Activated CD4-positive, alpha-beta T cell treated with anti-CD3 and anti-CD28 coated beads for 24 hours (primary cell): ENCODE results near the gene SLC17A7.

Experiments
- DNase-seq, 2 donors: peaks; one replicate each; pipeline ENCODE4 v3.0.0-alpha.2; 2020; ENCODE audit warnings: low read depth in 2 of 2

SLC17A7 gene

DNA sequence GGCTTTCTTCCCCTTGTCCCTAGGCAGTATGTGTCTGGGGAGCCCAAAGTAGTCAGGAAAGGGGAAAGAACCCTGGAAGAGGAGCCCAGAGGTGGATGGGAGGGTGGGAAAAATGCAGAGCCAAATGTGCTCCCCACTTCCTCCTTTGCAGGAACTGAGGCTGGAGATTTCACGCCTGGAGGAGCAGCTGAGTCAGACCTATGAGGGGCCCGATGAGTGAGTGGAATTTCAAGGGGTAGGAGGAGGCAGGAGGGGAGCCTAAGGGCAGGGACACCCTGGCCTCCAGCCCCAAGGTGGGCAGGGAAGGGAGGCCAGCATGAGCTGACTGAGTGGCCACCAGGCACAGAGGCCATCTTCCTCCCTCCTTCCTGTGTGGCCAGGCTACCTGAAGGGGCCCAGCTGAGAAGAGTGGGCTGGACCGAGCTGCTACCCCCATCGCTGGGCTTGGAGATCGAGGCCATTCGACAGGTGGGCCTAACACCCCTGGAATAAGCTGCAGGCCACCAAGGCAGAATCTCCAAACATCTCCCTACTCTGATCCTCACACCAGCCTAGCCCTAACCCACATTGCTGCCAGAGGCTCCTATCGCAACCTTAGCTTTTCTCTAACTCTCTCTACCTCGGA is 32.4 kb downstream of the SLC17A7 start:
- DNase-seq, result no peak

DNA sequence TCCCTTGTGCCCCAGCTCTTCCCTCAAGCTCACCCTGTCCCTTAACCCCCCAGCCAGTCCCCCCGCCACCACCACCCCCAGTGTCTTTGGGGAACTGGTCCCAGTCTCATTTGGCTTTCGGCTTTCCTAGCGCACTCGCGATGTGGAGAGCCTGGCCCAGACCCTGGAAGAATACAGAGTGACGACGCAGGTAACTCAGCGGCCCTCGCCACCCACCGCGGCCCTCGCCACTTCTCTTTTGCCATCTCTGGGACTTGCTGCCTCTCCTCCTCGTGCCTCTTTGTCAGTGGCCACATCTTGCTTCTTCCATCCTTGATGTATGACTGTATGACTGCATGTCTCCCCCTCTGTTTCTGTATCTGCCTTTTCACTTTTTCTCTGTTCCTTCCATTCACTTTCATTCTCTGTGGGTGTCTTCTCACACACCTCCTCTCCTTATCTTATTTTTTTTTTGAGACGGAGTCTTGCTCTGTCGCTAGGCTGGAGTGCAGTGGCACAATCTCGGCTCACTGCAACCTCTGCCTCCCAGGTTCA is 33.8 kb downstream of the SLC17A7 start:
- no peak for DNase-seq

DNA sequence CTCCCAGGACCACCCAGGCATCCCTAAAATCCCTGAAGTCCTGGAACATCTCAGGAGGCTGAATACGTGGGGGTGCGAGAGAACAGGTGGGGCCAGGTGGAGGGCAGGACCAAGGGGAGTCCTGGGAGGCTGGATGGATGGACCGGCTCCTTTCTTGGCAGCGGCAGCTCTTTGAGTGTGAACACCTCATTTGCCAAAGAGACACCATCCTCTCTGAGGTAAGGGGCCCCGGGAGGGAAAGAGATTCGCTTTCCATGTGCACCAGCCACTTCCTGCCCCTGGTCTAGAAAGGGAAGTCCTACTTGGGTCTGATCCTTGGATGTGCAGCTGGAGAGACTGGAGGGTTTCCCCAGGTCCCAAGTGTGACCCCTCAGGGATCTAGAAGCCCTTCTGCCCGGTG is 34.2 kb downstream of the SLC17A7 start:
- DNase-seq, result no peak

DNA sequence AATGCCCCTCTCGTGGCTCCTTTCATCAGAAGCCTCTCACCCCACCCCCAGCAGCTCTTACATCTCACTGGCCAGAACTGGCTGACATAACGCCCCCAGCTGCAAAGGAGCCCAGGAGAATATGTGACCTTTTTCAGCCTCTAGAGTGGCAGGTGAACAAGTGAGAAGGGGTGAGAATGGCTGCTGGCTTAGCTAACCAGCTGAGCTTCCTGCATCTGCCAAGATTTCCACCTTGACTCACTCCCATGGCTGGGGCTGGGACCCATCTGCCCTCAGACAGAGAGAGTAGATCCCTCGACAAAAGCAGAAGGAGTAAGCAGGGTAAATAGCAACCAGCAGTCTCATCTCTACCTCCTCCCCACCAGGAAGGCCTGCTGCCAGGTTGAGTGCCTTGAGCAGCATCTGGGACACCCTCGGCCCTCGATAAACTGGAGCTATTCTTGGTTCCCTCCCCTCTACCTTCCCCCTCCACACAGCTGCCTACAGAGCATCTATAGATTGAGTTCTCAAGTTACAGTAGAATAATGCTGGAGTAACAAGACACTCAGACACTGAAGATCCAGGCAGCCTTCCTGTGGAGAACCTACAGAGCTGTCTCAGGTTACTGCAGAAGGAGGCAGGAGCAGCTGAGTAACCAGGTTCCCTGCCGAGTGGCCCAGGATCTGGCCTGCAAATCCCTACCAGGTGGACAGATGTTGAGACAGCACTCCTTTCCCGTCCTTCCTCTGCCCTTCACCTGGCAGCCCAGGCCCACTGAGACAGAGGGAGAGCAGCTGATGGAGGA is 37.7 kb downstream of the SLC17A7 start:
- no peak for DNase-seq

DNA sequence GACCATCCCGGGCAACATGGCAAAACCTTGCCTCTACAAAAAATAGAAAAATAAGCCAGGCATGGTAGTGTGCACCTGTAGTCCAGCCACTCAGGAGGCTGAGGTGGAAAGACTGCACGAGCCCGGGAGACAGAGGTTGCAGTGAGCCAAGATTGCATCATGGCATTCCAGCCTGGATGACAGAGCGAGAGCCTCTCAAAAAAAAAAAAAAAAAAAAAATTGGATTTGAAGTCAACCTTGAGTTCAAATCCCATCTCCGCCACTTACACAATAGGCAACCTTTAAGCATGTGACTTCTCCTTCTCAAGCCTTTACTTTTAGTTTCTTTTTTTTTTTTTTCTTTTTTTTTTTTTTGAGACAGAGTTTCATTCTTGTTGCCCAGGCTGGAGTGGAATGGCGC is 41.3 kb downstream of the SLC17A7 start:
- DNase-seq, result no peak

DNA sequence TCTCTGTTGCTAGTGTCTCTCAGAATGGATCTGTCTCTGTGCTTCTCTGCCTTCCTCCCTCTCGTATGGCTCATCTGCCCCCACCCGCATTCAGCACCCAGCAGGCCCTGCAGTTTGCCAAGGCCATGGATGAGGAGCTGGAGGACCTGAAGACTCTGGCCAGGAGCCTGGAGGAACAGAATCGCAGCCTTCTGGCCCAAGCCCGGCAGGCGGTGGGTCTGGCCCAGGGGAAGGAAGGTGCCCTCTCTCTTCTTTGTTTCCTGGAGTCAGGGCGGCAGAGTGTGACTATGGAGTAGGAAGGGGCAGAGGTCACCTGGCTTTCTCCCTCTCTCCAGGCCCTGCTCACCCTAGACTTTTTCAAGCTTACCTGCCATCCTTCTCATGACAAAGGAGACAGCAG is 42.4 kb downstream of the SLC17A7 start:
- no peak for DNase-seq

DNA sequence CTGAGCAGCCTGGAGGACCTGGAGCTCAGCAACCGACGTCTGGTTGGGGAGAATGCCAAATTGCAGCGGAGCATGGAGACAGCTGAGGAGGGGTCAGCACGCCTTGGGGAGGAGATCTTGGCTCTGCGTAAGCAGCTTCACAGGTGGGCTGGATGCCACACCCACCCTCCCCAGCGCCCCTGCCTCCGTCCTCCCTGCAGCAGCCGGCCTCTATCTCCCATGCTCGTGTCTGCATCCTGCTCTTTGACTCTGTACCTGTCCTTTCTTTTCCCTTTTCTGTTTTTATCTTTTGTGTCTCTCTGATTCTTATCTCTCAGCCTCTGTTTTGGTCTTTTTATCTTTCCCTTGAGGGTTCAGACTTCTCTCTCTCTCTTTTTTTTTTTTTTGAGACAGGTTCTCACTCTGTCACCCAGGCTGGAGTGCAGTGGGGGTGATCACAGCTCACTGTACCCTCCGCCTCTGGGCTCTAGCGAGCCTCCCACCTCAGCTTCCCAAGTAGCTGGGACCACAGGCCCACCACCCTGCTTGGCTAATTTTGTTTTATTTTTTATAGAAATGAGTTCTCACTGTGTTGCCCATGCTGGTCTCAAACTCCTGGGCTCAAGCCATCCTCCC is 43.2 kb downstream of the SLC17A7 start:
- DNase-seq, result no peak

DNA sequence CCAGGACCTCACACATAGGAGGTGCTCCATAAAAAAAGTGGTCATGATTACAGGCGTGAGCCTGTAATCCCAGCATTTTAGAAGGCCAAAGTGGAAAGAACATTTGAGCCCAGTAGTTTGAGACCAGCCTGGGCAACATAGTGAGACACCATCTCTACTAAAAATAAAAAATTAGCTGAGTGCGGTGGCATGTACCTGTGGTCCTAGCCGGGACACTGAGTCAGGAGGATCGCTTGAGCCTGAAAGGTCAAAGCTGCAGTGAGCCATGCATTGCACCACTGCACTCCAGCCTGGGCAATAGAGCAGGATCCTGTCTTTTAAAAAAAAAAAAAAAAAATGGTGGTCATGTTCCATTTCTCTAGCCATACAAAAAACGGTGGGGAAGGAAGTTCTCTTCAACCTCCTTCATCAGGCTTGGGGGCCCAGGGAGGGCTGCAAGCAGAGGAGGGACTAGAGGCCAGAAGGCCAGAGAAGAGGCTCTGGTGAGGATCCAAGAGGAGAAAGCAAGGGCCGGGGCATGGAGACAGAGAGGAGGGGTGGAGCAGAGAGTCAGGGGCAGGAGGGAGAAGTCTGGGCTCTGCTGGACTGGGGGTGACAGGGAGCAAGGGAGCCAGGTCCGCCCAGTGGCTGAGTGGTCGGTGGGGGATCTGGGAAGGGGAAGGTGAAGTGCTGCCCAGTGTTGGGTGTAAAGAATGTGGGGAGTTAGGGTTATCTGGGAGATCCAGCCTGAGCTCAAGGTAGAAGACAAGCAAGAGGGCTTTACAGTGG is 44.4 kb downstream of the SLC17A7 start:
- DNase-seq, result no peak

DNA sequence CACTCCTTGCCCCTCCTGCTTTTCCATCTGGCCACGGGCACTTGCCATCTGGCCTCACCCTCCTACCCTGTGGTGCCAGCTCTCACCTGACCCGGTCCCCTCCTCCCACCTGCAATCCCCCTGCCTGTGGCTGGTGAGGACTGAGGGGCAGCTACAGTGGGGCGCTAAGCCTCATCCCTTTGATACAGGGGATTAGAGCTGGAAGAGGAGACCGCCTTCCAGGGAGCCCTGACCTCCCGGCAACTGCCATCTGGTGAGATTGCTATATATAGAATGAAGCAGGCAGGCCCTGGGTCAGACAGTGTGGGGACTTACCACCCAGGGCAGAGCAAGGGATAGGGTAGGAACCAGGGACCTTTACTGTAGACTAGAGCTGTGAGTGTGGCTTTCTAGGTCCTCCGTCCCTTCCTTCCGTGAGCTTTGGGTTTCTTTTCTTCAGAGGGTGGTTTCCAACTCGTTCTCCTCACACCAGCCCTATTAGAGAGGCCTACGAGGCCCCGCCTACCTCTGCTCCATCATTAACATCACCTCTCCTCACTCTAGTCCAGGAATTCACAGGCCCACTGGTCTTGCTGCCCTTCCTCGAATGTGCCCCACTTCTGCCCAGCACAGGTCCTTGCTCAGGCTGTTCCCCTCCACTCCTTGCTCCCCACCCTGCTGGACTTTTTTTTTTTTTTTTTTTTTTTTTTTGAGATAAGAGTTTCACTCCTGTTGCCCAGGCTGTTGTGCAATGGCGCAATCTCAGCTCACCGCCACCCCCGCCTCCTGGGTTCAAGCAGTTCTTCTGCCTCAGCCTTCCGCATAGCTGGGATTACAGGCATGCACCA is 45.5 kb downstream of the SLC17A7 start:
- DNase-seq, result no peak

DNA sequence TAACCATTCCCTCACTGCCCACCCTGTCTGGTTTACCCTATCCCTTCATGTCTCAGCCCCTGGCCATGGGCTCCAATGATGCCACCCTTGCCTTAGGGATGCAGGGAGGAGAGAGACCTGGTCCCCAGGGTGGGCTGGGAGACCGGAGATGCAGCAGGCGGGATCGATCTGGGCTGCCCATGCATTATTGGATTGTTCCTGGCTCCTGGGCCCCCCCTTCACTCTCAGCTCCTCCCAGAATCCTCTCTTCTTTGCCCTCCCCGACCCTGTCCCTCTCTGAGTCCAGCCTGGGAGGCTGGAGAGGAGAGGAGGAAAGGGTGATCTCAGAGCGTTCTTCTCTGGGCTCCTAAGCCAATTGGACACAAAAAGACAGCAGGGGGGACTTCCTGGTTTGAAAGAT is 47.4 kb downstream of the SLC17A7 start:
- DNase-seq, result no peak

DNA sequence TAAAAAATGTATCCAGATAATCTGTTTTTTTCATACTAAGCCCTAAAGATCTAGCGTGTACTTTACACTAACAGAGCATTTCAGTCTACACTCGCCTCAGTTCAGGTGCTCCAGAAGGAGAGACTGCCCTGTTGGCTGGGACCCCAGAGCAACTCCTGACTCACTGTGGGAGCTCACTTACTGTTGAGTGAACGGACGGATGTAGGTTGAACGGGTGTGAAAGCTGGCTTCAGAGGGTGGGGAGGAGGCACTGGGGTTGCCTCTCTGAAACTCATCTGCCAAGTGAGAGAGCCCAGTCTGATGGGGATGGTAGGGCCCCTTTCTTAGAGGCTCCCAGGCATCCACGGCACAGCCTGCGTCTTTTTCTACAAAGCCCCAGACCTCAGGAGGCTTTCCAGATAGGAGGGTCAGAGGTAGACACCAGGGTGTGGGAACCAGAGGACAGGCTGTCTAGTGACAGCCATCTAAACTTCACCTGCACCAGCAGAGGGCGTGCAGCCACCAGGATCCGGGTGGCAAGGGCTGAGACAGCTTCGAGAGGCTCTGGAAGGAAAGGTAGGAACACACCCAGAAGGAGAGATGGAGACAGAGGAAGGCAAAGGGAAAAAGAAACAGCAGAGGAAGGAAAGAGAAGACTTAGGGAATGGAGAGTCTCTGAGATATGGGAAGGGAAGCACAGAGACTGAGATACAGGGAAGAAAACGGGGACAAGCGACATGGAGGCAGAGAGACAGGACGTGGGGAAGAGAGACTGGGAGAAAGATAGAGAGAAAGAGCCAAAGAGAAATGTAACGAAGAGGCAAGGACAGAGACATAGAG is 49.5 kb downstream of the SLC17A7 start:
- peak; percentile 66 to 69 for DNase-seq

DNA sequence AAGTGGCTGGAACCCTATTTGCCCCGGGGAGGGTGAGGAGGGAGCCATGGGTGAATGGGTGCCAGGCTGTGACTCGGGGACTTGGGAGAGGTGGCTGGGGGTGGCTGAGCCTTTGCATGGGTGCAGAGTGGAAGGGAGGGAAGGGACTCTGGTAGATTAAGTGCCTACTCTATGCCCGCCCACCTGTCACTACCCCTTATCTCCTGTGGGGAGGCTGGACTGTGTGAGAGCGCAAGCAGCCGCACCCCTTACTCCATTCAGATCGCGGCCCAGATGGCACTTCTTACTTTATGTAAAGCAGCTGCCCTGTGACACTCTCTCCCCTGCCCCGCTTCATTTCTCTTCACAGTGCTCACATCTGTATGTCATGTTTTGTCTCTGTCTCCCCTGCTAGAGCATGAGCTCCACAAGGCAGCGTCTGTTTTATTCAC is 50.4 kb downstream of the SLC17A7 start:
- no peak for DNase-seq

DNA sequence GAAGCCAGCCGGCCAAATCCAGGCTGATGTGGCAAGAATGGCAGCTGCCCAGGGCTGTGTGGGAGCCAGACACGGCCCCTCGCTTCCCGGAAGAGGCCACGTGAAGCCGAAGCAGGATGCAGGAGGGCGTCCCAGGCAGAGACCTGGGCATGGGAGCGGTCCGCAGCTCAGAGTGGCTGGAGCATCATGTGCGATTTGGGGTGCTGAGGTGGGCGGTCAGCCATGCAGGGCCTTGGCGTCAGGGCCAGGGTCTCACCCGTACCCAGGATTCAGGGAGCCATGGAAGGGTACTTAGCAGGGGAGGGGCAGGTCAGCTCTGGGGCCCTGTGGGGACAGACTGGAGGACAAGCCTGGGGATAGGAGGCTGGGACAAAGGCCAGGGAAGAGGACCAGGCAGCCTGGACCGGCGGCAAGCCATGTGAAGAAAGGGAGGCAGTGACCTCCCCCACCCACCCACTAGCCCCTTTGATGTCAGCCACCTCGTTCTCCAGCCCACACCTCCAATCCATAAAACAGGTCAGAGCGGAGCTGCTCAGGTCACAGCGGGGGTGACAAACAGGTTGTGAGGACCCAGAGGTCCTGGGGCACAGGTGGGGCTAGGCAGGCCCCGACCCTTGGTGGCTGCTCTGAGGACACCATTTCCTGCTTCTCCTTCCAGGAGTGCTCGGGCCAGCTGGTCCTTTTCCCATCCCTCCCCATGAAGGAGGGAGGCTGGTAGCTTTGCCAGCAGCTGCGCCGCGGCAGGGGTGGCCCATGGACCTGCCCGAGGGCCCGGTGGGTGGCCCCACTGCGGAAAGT is 51.0 kb downstream of the SLC17A7 start:
- DNase-seq, result no peak

DNA sequence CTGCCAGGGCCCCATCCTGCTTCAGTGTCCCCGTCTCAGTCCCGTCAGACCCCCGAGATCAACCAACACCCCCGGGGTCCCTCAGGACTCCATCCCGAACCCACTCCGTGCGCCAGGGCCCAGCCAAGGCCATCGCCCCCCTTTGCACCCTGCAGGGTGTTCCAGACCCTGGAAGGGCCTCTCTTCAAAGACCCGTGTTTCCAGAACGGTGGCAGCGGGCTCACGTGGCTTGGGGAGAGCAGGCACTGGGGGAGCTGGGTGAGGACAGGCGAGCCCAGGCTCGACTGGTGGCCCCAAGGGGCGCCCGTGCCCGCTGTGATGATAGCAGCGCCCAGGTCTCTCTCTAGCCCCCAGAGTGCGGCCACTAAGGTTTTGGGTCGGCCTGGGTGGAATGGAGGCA is 51.9 kb downstream of the SLC17A7 start:
- DNase-seq, result no peak

DNA sequence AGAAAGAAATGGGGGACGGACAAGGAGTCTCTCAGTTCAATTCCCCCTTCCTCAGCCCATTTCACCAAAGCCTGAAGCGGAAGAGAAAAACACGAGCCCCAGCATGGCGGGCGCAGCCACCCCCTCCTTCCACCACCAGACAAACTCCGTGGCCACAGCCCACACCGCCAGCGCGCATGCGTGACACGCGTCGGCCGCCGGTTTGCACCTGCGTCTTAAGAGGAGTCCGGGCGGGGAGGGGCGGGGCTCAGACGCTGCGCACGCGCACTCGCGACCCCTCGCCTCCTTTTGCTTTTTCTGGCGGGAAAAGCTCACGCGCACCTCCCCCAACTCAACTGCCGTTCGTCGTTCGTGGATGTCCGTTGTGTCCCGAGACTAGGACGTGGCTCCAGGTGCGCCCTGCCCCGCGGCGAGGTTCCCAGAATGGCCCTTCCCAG is 53.4 kb downstream of the SLC17A7 start, which contains the start of gene KASH5:
TSS of gene KASH5 (plus strand) at position 314 of the 437 bp plus-strand sequence. CDS start 2,635 bp downstream, outside the sequence.
- DNase-seq, result peak; percentile 70 to 85

DNA sequence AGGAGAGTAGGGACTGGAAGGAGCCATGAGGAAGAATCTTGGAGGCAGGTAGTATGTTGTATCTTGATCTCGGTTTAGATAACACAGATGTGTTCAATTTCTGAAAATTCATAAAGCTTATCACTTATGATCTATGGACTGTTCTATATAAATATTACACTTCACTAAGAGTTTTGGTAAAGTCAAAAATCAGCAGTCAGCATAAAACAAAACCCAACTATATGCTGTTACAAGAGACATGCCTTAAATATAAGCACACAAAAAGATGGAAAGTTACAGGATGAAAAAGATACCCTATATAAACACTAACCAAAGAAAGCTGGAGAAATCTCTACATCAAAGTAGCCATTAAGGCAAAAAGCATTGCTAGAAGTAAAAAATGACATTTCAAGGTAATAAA is 57.7 kb downstream of the SLC17A7 start:
- DNase-seq, result no peak

DNA sequence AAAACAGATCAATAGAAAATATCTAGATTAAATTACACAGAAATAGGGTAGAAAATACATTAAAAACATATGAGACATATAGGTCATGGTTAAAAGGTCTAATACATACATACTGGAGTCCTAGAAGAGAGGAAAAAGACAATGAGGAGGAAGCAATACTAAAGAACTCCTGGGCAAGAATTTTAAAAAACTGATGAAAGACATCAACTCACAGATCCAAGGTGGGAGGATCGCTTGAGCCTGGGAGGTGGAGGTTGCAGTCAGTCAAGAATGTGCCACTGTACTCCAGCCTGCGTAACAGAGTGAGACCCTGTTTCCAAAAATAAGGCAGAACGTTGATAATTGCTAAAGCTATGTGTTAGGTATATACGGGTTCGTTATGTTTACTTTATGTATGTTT is 58.7 kb downstream of the SLC17A7 start:
- DNase-seq, result no peak

DNA sequence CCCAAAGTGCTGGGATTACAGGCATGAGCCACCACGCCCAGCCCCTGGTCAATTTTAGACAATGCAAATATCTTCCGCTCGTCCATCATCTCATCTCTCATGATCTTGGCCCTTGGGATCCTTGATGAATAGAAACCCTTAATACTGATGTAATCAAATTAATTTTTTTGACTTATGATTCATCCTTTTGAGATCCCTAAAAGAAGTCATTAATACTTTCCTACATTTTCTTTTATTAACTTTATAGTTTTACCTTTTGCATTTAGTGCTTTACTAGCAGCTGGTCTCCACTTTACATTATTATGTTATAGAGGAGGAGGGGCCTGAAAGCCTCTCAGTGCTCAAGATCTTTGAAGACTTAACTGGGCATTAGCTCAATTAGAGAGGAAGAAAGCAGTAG is 60.9 kb downstream of the SLC17A7 start:
- DNase-seq, result no peak
